Skeletal muscle tissue (tissue), 4 donors: Measurements from ENCODE around the gene DDX47. TPM values are rescaled to one million over a fixed set of nuclear protein-coding genes. Genes with fewer than 3 reads are reported as not detected.
"Not testable (repeated sequence)": the region's sequence is repeated elsewhere in the genome, so short reads cannot be mapped to it uniquely, and the experiment has no call there.

Experiments used
- H3K27ac ChIP-seq: one replicate; pipeline ENCODE4 v1.7.0; 2013; ENCODE audit warnings: mild to moderate bottlenecking, low read depth, low read length, inconsistent platforms
- H3K27me3 ChIP-seq, 3 donors: one replicate each; pipeline ENCODE4 v1.7.0; 2013; ENCODE audit warnings: low read length in 3 of 3; ENCODE audit not compliant: control insufficient read depth in 3 of 3, insufficient read depth in 3 of 3
- H3K36me3 ChIP-seq, 3 donors: one replicate each; pipeline ENCODE4 v1.7.0; 2013; ENCODE audit warnings: low read length in 3 of 3; ENCODE audit not compliant: control insufficient read depth in 3 of 3, insufficient read depth in 3 of 3
- H3K4me1 ChIP-seq, 3 donors: one replicate each; pipeline ENCODE4 v1.7.0; 2013; ENCODE audit warnings: low read length in 3 of 3, mild to moderate bottlenecking in 3 of 3; ENCODE audit not compliant: control insufficient read depth in 3 of 3, insufficient read depth in 3 of 3
- H3K4me3 ChIP-seq, 3 donors: one replicate each; pipeline ENCODE4 v1.7.0; 2013; ENCODE audit warnings: low read length in 3 of 3
- H3K9ac ChIP-seq, 3 donors: one replicate each; pipeline ENCODE4 v1.7.0; 2013; ENCODE audit warnings: low read length in 3 of 3, mild to moderate bottlenecking in 3 of 3, moderate library complexity in 2 of 3, low read depth in 1 of 3
- H3K9me3 ChIP-seq, 3 donors: one replicate each; pipeline ENCODE4 v1.7.0; 2013; ENCODE audit warnings: low read length in 3 of 3; ENCODE audit not compliant: control insufficient read depth in 3 of 3
- total RNA-seq: library from RNA; depleted of rRNA; stranded (reverse); fragments of >200 nt; gene quantifications from one replicate; pipeline ENCODE4 v1.2.3, GENCODE V29; 2014
- donor health status: Osteomylitis.

DDX47 gene
- total RNA-seq, 1 donor from 2014 or later = 70.5 TPM

DNA sequence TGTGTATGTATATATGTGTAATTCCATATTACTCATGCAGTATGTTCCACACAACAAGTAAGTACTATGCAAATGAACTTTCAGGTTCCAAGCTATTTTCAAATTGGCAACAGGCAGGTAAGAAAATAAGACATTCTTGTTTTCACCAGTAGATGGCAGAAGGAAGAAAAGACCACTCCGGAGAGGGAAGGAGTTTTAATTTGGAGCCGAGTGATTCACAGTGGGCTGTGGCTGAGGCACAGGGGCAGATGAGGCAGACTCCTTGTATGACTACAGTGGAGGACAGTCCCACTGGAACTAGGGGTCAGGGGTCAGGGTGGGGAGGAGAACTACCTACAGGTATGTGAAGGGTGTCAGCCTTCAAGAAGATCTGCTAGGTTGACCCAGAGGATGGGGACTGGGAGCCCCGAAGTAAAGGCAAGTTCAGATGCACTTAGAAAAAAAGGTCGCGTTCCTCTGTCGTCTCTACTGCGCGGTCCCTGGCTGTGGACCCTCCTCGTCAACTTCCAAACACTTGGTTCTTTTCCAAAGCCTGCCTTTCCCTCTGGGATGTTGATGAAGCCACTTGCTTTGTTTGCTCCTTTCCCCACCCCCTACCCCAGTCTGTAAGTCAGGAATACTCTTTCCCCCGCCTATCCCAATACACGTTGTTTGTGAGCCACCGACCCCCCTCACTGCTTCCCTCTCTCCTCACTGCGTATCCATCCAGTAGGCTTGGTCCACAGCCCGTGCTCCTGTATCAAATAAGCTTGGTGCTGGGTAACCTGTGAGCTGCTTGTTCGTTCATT is 24.1 kb downstream of the DDX47 start:
- H3K36me3 ChIP-seq = peaks cover 9 to 14% (median 13%) of the 10 kb centered on the region in 3 donors
- no peak overlapping the region for H3K9ac ChIP-seq
- H3K4me3 ChIP-seq = no peak overlapping the region

DNA sequence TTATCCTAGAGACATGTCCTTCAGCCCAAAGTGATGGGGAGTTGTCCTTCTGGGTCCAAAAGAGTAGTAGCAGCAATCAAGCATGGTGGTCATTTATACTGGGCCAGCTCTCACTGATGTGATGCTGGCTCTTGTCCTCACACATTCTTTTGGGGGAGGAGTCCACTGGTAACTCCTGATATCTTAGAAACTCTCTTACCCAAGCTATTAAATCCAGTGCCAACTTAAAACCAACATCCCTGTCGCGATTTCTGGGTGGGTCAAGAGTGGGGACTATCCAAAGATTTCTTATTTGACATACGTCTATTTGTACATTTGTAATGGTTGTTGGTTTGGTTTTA is 24.6 kb downstream of the DDX47 start:
- no peaks in the 10 kb centered on the region for H3K27me3 ChIP-seq
- no peak overlapping the region for H3K27ac ChIP-seq
- peaks cover 5 to 12% (median 11%) of the 10 kb centered on the region in 3 donors for H3K36me3 ChIP-seq
- no peak overlapping the region for H3K9ac ChIP-seq
- no peaks in the 10 kb centered on the region for H3K9me3 ChIP-seq
- H3K4me1 ChIP-seq = no peaks in the 10 kb centered on the region
- H3K4me3 ChIP-seq = no peak overlapping the region

More for the DNA sequence above, 24.1 kb downstream of the DDX47 start:
- Histone ChIP-seq H3K27ac (no peak overlapping the region), H3K27me3 (no peaks in the 10 kb centered on the region), H3K4me1 (no peaks in the 10 kb centered on the region), H3K9me3 (no peaks in the 10 kb centered on the region)

DNA sequence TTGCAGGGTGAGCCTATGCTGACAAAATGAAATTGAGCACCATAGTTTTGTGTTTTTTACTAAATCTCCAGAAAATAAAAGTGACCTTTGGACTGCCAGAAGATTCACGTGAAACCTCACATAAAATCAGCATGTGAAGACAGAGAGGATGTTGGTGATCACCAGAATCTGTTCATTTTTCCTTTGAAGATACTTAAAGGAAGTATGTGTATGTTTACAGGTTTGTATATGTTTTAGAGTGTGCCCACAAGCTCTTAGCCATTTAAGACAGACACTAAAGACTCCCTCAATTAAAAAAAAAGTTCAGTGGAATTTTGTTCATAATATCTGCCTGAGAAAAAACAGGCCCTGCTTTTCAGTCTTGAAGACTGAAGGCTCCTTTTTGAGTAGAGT is 25.9 kb downstream of the DDX47 start:
- Histone ChIP-seq H3K4me3 (no peak overlapping the region), H3K9me3 (no peaks in the 10 kb centered on the region), H3K36me3 (peaks cover 0 to 3% (median 3%) of the 10 kb centered on the region in 3 donors), H3K9ac (no peak overlapping the region), H3K27ac (no peak overlapping the region), H3K4me1 (no peaks in the 10 kb centered on the region), H3K27me3 (no peaks in the 10 kb centered on the region)

DNA sequence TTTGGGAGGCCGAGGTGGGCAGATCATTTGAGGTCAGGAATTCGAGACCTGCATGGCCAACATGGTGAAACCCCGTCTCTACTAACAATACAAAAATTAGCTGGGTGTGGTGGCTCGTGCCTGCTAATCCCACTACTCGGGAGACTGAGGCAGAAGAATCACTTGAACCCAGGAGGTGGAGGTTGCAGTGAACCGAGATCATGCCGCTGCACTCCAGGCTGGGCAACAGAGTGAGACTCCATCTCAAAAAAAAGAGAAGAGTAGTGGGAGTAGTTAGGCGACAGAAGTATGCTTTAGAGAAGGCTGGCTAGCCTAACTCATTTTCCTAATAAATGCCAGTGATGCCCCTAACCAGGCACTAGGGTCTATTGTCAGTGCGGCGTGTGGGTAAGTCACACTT is 26.3 kb downstream of the DDX47 start:
- not testable (repeated sequence) for H3K9ac ChIP-seq, H3K36me3 ChIP-seq, H3K4me1 ChIP-seq, H3K27me3 ChIP-seq, H3K9me3 ChIP-seq, H3K27ac ChIP-seq, H3K4me3 ChIP-seq

DNA sequence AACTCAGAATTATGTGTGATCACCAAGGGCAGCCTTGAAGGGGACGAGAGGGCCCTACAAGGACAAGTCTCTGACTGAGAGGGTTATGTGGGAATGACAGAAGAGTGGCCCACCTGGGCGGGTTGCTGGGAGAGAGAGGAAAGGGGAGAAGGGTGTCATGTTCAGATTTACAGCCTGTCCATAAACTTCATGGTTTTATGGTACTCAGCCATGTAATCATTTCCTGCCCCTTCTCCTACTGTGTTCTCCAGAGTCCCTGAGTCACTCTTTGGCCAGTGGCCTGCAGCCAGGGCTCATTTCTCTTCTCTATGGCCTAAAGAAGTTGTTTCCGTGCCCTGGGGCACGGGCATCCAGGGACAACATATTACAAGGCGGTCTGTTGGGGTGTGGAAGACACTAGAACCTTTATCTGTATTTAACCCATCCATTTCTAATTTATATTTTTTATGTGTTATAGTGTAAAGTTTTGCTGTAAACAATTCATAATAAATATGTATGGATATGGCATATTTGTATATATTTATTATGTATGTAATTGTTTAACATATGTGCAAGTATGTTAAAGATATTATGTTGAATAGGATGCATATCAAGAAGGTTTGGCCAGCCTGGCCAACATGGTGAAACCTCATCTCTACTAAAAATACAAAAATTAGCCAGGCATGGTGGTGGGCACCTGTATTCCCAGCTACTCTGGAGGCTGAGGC is 26.9 kb downstream of the DDX47 start:
- no peak overlapping the region for H3K9ac ChIP-seq
- no peaks in the 10 kb centered on the region for H3K4me1 ChIP-seq
- H3K27me3 ChIP-seq = no peaks in the 10 kb centered on the region
- no peak overlapping the region for H3K27ac ChIP-seq
- H3K36me3 ChIP-seq = peaks cover 0 to 2% (median 0%) of the 10 kb centered on the region in 3 donors
- no peaks in the 10 kb centered on the region for H3K9me3 ChIP-seq
- no peak overlapping the region for H3K4me3 ChIP-seq

DNA sequence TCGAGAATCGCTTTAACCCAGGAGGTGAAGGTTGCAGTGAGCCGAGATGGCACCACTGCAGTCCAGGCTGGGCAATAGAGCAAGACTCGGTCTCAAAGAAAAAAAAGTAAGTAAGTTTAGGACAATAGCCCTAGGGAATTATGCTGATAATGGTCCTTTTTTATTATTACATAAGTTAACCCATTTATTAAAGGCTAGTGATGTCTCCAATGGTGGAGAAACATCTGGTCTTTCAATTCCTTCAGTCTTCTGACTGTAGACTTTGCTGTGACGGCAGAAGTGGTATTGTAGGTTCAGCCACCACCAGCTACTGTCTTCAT is 27.4 kb downstream of the DDX47 start:
- no peaks in the 10 kb centered on the region for H3K9me3 ChIP-seq
- no peaks in the 10 kb centered on the region for H3K4me1 ChIP-seq
- H3K27ac ChIP-seq = no peak overlapping the region
- no peaks in the 10 kb centered on the region for H3K27me3 ChIP-seq
- peaks cover 0 to under 1% (median 0%) of the 10 kb centered on the region in 3 donors for H3K36me3 ChIP-seq
- H3K4me3 ChIP-seq = no peak overlapping the region
- no peak overlapping the region for H3K9ac ChIP-seq

DNA sequence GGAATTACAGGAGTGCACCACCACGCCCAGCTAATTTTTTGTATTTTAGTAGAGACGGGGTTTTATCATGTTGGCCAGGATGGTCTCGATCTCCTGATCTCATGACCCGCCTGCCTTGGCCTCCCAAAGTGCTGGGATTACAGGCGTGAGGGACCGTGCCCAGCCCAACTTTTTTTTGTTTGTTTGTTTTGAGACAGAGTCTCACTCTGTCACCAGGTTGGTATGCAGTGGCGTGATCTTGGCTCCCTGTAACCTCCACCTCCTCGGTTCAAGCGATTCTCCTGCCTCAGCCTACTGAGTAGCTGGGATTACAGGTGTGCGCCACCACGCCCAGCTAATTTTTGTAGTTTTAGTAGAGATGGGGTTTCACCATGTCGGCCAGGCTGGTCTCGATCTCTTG is 28.3 kb downstream of the DDX47 start:
- not testable (repeated sequence) for H3K9ac ChIP-seq, H3K9me3 ChIP-seq, H3K4me3 ChIP-seq, H3K4me1 ChIP-seq, H3K27me3 ChIP-seq, H3K27ac ChIP-seq, H3K36me3 ChIP-seq

DNA sequence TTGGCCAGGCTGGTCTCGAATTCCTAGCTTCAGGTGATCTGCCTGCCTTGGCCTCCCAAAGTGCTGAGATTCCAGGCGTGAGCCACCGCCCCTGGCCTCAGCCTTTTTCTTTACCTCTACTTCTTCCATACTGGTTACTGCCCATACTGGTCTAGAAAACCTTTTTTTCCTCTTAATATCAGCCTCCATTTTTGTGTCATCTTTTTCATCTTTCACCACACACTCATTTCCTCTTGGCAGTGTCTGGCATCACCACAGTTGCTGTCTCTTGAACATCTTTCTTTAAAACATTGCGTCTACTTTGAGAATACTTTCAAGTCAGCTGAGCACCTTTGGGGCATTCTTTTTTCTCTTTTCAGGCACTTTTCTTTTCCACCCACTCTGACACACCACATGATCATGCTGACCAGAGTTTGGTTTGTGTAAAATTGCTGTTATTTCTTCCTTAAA is 32.7 kb downstream of the DDX47 start:
- H3K27ac ChIP-seq = no peak overlapping the region
- H3K9me3 ChIP-seq = no peaks in the 10 kb centered on the region
- no peaks in the 10 kb centered on the region for H3K4me1 ChIP-seq
- H3K9ac ChIP-seq = no peak overlapping the region
- no peaks in the 10 kb centered on the region for H3K36me3 ChIP-seq
- H3K4me3 ChIP-seq = no peak overlapping the region
- no peaks in the 10 kb centered on the region for H3K27me3 ChIP-seq

DNA sequence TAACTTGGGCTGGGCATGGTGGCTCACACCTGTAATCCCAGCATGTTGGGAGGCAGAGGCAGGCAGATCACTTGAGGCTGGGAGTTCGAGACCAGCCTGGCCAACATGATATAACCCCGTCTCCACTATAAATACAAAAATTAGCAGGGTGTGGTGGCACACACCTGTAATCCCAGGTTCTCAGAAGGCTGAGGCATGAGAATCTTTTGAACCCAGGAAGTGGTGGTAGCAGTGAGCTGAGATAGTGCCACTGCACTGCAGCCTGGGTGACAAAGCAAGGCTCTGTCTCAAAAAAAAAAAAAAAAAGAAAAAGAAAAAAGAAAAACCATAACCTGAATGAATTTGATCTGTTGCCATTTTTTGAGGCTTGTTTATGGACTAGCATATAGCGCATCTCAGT is 33.6 kb downstream of the DDX47 start:
- not testable (repeated sequence) for H3K9me3 ChIP-seq, H3K36me3 ChIP-seq, H3K9ac ChIP-seq, H3K4me3 ChIP-seq, H3K27ac ChIP-seq, H3K27me3 ChIP-seq, H3K4me1 ChIP-seq

DNA sequence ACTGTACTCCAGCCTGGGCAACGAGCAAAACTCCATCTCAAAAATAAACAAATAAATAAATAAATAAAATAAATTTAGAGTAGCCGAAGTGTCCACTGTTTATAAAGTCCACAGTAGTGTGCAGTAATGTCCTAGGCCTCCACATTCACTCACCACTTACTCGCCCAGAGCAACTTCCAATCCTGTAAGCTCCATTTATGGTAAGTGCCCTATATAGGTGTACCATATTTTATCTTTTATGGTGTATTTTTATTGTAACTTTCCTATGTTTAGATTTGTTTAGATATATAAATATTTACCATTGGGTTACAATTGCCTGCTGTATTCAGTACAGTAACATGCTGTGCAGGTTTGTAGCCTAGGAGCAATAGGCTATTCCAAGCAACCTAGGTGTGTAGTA is 40.3 kb downstream of the DDX47 start:
- Histone ChIP-seq H3K27me3 (no peaks in the 10 kb centered on the region), H3K27ac (no peak overlapping the region), H3K4me1 (no peaks in the 10 kb centered on the region), H3K4me3 (no peak overlapping the region), H3K36me3 (no peaks in the 10 kb centered on the region), H3K9ac (no peak overlapping the region), H3K9me3 (no peaks in the 10 kb centered on the region)
